ENCODE measurements around the gene SFN.

- no peak for TF ChIP-seq CTCF (IDR thresholded peaks at IDR 0.05)
- no peak for TF ChIP-seq EZH2 (IDR thresholded peaks at IDR 0.05)
- no peak for TF ChIP-seq EZH2phosphoT487 (IDR thresholded peaks at IDR 0.05)
Observed at GRCh38 chr1:26907071-26907917, 44.3 kb downstream of the SFN start.

All from neural progenitor cell (in vitro differentiated cells).